Fibroblast of mammary gland (primary cell): Measurements from ENCODE around the gene EPB41.

Experiments
- DNase-seq: peaks from one replicate; pipeline ENCODE4 v3.0.0-alpha.2; 2010; ENCODE audit warnings: low read depth
- H3K4me3 ChIP-seq: 2 replicates; pipeline ENCODE4 v1.5.1; 2011; ENCODE audit warnings: low read depth, mild to moderate bottlenecking, low read length, moderate library complexity; ENCODE audit not compliant: control insufficient read depth
- TF ChIP-seq, protein P1 (sequence below): conservative IDR thresholded peaks from 2 replicates; pipeline ENCODE4 v1.5.1; 2011; ENCODE audit warnings: low read depth, low read length, inconsistent platforms; ENCODE audit not compliant: control insufficient read depth, insufficient read depth

EPB41 gene

GRCh38 chr1:28925350-28925891, 11.1 kb downstream of the EPB41 start:
- DNase-seq = no peak
- TF ChIP-seq, protein P1, sequence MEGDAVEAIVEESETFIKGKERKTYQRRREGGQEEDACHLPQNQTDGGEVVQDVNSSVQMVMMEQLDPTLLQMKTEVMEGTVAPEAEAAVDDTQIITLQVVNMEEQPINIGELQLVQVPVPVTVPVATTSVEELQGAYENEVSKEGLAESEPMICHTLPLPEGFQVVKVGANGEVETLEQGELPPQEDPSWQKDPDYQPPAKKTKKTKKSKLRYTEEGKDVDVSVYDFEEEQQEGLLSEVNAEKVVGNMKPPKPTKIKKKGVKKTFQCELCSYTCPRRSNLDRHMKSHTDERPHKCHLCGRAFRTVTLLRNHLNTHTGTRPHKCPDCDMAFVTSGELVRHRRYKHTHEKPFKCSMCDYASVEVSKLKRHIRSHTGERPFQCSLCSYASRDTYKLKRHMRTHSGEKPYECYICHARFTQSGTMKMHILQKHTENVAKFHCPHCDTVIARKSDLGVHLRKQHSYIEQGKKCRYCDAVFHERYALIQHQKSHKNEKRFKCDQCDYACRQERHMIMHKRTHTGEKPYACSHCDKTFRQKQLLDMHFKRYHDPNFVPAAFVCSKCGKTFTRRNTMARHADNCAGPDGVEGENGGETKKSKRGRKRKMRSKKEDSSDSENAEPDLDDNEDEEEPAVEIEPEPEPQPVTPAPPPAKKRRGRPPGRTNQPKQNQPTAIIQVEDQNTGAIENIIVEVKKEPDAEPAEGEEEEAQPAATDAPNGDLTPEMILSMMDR = no peak
- H3K4me3 ChIP-seq = no peak overlapping the region

DNA sequence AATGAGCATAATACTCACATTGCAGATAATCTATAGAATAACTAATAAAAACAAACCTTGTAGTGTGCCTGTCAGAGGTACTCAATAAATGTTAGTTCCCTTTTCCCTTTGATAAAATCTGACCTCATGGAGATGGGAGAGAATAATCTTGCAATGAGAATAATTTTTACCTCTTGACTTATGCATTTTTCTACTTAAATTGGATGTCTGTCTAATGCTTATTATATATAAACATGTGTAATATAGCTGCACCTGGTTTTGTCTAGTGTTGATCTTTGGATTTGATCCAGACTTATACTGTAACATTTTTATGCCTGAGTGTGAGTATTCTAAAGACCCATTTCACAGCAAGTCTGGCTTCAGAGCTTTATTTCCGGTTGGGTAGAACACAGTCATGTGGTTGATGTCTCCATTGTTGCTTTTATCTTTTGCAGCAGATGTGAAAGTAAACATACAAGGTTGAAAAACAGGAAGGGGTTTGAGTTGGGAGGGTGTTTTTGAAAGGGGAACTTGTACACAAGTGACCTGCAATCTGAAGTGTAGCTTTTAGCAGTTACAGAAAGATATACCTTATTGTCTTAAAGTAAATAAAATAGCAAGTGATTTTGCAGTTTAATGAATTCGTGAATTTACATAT, 12.4 kb downstream of the EPB41 start:
- no peak overlapping the region for H3K4me3 ChIP-seq
- DNase-seq = no peak

DNA sequence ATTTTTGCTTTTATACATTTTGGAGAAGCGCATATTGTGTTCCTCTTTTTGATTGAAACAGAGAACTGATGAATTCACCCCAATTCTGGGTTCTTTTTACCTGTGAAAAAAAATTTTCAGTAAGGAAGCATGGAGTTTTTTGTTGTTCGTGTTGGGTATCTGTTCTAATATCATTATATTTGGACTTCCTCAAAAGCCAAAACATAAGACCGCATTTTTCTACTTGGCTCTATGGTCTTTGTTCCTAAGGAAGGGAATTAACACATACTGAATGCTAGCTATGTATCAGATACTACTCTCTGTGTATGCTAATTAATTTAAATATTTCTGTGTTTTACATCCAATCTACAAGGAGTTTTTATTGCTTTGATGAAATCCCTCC, 12.9 kb downstream of the EPB41 start:
- H3K4me3 ChIP-seq = no peak overlapping the region
- TF ChIP-seq, protein P1 = no peak
- no peak for DNase-seq

More for the DNA sequence above, 12.4 kb downstream of the EPB41 start:
- TF ChIP-seq, protein P1 = no peak

DNA sequence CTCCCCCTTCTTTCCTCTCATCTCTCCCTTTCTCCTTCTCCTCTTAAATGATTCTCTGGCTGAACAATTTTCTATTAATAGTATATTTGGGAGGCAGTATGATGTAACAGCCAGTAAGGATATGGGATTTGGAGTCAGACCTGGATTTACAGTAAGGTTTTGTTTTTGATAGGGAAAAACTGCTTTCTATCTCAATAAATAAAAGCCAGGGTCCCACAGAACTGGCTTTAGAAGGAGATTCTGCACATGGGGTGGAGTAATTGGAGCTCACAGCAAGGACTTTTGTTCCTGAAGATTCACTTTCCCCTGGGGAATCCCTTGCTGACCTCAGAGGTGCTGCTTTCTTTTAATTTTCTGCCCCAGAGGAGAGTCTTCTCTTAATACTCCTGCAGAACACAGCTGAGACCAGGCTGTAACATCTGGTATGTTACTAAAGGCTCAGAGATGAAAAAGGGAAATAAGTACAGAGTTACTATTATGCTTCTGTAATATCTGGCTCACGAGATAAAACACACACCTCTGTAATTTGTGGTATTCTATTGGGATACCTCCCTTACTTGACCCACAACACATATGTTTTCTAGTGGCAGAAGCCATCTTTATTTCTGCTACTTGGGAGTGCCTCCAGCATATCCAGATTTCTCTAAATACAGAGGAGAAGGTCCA, 13.4 kb downstream of the EPB41 start:
- H3K4me3 ChIP-seq = no peak overlapping the region
- TF ChIP-seq, protein P1 = no peak
- DNase-seq = peak; percentile 40

- TF ChIP-seq, protein P1 = no peak
- no peak for DNase-seq
- H3K4me3 ChIP-seq = no peak overlapping the region
Observed at GRCh38 chr1:28928314-28928941, 14.1 kb downstream of the EPB41 start.

DNA sequence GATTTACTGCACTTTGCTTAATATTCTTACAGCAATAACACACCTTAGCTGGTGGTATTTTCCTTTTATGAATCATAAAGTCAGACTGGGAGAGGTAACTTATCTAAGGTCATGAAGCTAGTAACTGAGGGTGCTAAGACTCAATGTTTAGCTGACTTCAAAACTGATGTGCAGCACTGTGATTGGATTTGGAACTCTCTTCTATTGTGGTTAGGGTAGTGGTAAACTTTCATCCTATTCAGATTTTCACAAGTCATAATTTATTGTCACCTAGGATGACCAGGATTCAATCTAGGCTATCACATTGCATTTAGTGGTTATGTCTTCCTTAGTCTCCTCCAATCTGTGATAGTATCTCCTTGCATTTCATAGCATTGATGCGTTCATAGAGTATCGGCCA, 18.9 kb downstream of the EPB41 start:
- DNase-seq = no peak
- TF ChIP-seq, protein P1 = no peak
- H3K4me3 ChIP-seq = no peak overlapping the region
